ENCODE results near the gene ABCB4.

ABCB4 gene

GRCh38 chr7:87495366-87495765 is 19.9 kb upstream of the ABCB4 start:
- Histone ChIP-seq H3K9me2 (replicated peaks; ENCODE audit: control insufficient read depth, low read length) (no peaks in the 10 kb centered on the region), H3K4me1 (ENCODE audit: control insufficient read depth, low read length) (peaks cover 16% of the 10 kb centered on the region), H3K36me3 (ENCODE audit: control insufficient read depth, low read length) (no peaks in the 10 kb centered on the region), H3K27me3 (ENCODE audit: control insufficient read depth, low read length) (no peaks in the 10 kb centered on the region), H3K4me3 (ENCODE audit: low read length) (no peak overlapping the region), H3K27ac (ENCODE audit: low read depth, low read length) (no peak overlapping the region), H3K79me2 (ENCODE audit: control insufficient read depth, low read length) (no peaks in the 10 kb centered on the region), H3K4me2 (ENCODE audit: low read length) (no peak overlapping the region), H4K20me1 (ENCODE audit: control insufficient read depth, insufficient read depth, low read depth, low read length) (no peaks in the 10 kb centered on the region), H3F3A (ENCODE audit: control insufficient read depth, insufficient read depth) (no peaks in the 10 kb centered on the region), H3K9me3 (ENCODE audit: control insufficient read depth, insufficient read depth, low read length) (no peaks in the 10 kb centered on the region; the same call in 1 of the 2 replicates)
- TF ChIP-seq EZH2phosphoT487 (IDR thresholded peaks at IDR 0.05; ENCODE audit: borderline replicate concordance, low read length), result no peak
- no peak for TF ChIP-seq CTCF (IDR thresholded peaks at IDR 0.05; ENCODE audit: low read depth, low read length, poor library complexity, severe bottlenecking)

GRCh38 chr7:87494454-87494853 is 19.0 kb upstream of the ABCB4 start:
- H3K79me2 ChIP-seq (ENCODE audit: control insufficient read depth, low read length), result no peaks in the 10 kb centered on the region
- H3K4me3 ChIP-seq (ENCODE audit: low read length), result no peak overlapping the region

GRCh38 chr7:87483131-87483530 is 7.7 kb upstream of the ABCB4 start:
- no peak overlapping the region for H3K27ac ChIP-seq (ENCODE audit: low read depth, low read length)
- no peak overlapping the region for H3K4me2 ChIP-seq (ENCODE audit: low read length)
- H3K9me3 ChIP-seq (ENCODE audit: control insufficient read depth, insufficient read depth, low read length), result no peaks in the 10 kb centered on the region
- H3K4me3 ChIP-seq (ENCODE audit: low read length), result no peak overlapping the region
- TF ChIP-seq EZH2phosphoT487 (IDR thresholded peaks at IDR 0.05; ENCODE audit: borderline replicate concordance, low read length) (no peak), CTCF (IDR thresholded peaks at IDR 0.05; ENCODE audit: low read depth, low read length, poor library complexity, severe bottlenecking) (no peak)
- no peaks in the 10 kb centered on the region for H3K27me3 ChIP-seq (ENCODE audit: control insufficient read depth, low read length)
- peaks cover 24% of the 10 kb centered on the region for H3K4me1 ChIP-seq (ENCODE audit: control insufficient read depth, low read length)
- no peaks in the 10 kb centered on the region for H3F3A ChIP-seq (ENCODE audit: control insufficient read depth, insufficient read depth)
- no peaks in the 10 kb centered on the region for H4K20me1 ChIP-seq (ENCODE audit: control insufficient read depth, insufficient read depth, low read depth, low read length)
- H3K9me2 ChIP-seq (replicated peaks; ENCODE audit: control insufficient read depth, low read length), result no peaks in the 10 kb centered on the region
- no peaks in the 10 kb centered on the region for H3K79me2 ChIP-seq (ENCODE audit: control insufficient read depth, low read length)
- H3K36me3 ChIP-seq (ENCODE audit: control insufficient read depth, low read length), result no peaks in the 10 kb centered on the region

More at GRCh38 chr7:87494454-87494853, 19.0 kb upstream of the ABCB4 start:
- H3K36me3 ChIP-seq (ENCODE audit: control insufficient read depth, low read length), result no peaks in the 10 kb centered on the region
- no peaks in the 10 kb centered on the region for H3F3A ChIP-seq (ENCODE audit: control insufficient read depth, insufficient read depth)
- H3K27ac ChIP-seq (ENCODE audit: low read depth, low read length), result no peak overlapping the region
- H3K4me2 ChIP-seq (ENCODE audit: low read length), result no peak overlapping the region
- no peaks in the 10 kb centered on the region for H3K9me2 ChIP-seq (replicated peaks; ENCODE audit: control insufficient read depth, low read length)
- TF ChIP-seq CTCF (IDR thresholded peaks at IDR 0.05; ENCODE audit: low read depth, low read length, poor library complexity, severe bottlenecking) (no peak), EZH2phosphoT487 (IDR thresholded peaks at IDR 0.05; ENCODE audit: borderline replicate concordance, low read length) (no peak)
- H4K20me1 ChIP-seq (ENCODE audit: control insufficient read depth, insufficient read depth, low read depth, low read length), result no peaks in the 10 kb centered on the region
- peaks cover 13% of the 10 kb centered on the region for H3K4me1 ChIP-seq (ENCODE audit: control insufficient read depth, low read length)
- no peaks in the 10 kb centered on the region for H3K27me3 ChIP-seq (ENCODE audit: control insufficient read depth, low read length)
- H3K9me3 ChIP-seq (ENCODE audit: control insufficient read depth, insufficient read depth, low read length), result no peaks in the 10 kb centered on the region; the same call in 1 of the 2 replicates

Measured in DOHH2 (cell line).